OCI-LY3 (cell line): ENCODE data around the gene MACF1.

ENCODE experiments used
- EZH2phosphoT487 ChIP-seq: fragments of 200-600 bp; shearing (Covaris generic); IDR thresholded peaks from 2 replicates; pipeline ENCODE4 v1.6.1; 2018; ENCODE audit warnings: antibody characterized with exemption, mixed run types, low read depth
- TF ChIP-seq, protein P1 (sequence below): fragments of 200-600, 300-600 bp; sonication (generic); IDR thresholded peaks from 2 replicates; pipeline ENCODE4 v1.5.1; 2014; ENCODE audit warnings: antibody characterized with exemption, low read length, low read depth

DNA sequence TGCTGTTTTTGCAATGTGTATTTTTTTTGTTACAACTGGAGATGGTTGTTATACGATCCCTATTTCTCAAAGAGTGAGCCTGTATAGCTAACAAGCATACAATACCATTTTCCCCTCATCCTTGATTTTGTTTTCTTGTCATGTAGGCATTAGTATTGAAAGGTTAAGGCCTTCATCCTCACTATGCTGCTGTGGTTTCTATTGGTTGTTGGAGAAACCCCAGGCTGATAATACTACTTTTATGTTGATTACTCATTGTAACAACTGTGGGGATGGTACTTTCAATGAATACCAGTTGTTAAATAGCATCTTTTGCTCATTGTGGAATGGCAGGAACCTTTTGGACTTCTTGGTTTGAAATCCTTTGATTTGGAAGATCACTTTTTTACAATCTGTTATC is 39.0 kb upstream of the MACF1 start:
- TF ChIP-seq, protein P1, sequence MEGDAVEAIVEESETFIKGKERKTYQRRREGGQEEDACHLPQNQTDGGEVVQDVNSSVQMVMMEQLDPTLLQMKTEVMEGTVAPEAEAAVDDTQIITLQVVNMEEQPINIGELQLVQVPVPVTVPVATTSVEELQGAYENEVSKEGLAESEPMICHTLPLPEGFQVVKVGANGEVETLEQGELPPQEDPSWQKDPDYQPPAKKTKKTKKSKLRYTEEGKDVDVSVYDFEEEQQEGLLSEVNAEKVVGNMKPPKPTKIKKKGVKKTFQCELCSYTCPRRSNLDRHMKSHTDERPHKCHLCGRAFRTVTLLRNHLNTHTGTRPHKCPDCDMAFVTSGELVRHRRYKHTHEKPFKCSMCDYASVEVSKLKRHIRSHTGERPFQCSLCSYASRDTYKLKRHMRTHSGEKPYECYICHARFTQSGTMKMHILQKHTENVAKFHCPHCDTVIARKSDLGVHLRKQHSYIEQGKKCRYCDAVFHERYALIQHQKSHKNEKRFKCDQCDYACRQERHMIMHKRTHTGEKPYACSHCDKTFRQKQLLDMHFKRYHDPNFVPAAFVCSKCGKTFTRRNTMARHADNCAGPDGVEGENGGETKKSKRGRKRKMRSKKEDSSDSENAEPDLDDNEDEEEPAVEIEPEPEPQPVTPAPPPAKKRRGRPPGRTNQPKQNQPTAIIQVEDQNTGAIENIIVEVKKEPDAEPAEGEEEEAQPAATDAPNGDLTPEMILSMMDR: no peak
- no peak for TF ChIP-seq EZH2phosphoT487
